Small intestine (tissue), 7 donors: ENCODE measurements around the gene SLC25A42. TPM values are rescaled to one million over a fixed set of nuclear protein-coding genes. Genes with fewer than 3 reads are reported as not detected.

Experiments used
- DNase-seq, 2 donors: peaks; one replicate each; pipeline versions ENCODE4 v3.0.0 to v3.0.0-alpha.2; 2013
- FAIRE-seq: peaks from 2 replicates; lab custom pipeline; 2012; peaks lifted over from hg19 to GRCh38; lab: Jason Lieb, UNC
- H3K27ac ChIP-seq, 3 donors: one replicate each; pipeline ENCODE4 v1.5.1; 2013; ENCODE audit warnings: low read length in 2 of 3, mild to moderate bottlenecking in 2 of 3, control low read depth in 1 of 3, inconsistent platforms in 1 of 3, low read depth in 1 of 3, moderate library complexity in 1 of 3
- H3K27me3 ChIP-seq, 3 donors: one replicate each; pipeline ENCODE4 v1.6.1; 2013; ENCODE audit warnings: low read length in 3 of 3, inconsistent platforms in 1 of 3; ENCODE audit not compliant: control insufficient read depth in 3 of 3, insufficient read depth in 3 of 3
- H3K36me3 ChIP-seq, 3 donors: one replicate each; pipeline ENCODE4 v1.6.1; 2013; ENCODE audit warnings: low read length in 3 of 3, inconsistent platforms in 1 of 3, low read depth in 1 of 3, mild to moderate bottlenecking in 1 of 3, moderate library complexity in 1 of 3; ENCODE audit not compliant: control insufficient read depth in 3 of 3, insufficient read depth in 2 of 3
- H3K4me1 ChIP-seq, 3 donors: one replicate each; pipeline ENCODE4 v1.6.1; 2013; ENCODE audit warnings: low read length in 2 of 3, inconsistent platforms in 1 of 3, low read depth in 1 of 3, mild to moderate bottlenecking in 1 of 3, moderate library complexity in 1 of 3; ENCODE audit not compliant: control insufficient read depth in 3 of 3, insufficient read depth in 2 of 3
- H3K4me3 ChIP-seq, 3 donors: one replicate each; pipeline ENCODE4 v1.5.1; 2013; ENCODE audit warnings: low read length in 3 of 3, control low read depth in 1 of 3, inconsistent platforms in 1 of 3, low read depth in 1 of 3, mild to moderate bottlenecking in 1 of 3, moderate library complexity in 1 of 3
- H3K9me3 ChIP-seq, 2 donors: one replicate each; pipeline ENCODE4 v1.6.1; 2013; ENCODE audit warnings: low read depth in 1 of 2, low read length in 1 of 2; ENCODE audit not compliant: control insufficient read depth in 2 of 2, insufficient read depth in 1 of 2
- WGBS, 3 donors: extraction: QIAGEN DNeasy Blood & Tissue Kit; methylation state at CpG; one replicate each; pipeline ENCODE4 v1.1.7; 2013; 5-methylcytosine and 5-hydroxymethylcytosine counted together
- polyA plus RNA-seq, 4 donors: library from polyadenylated mRNA; stranded (reverse) in 3 of 4; unstranded in 1 of 4; fragments of 200-250 nt in 3 of 4; fragments of 120-200 nt in 1 of 4; gene quantifications; one replicate each; pipeline versions ENCODE4 v1.2.1 to v1.2.3, GENCODE V29; 2013
- donor health status: healthy with polysubstance abuse.
- donor health status: control.
- donor health status: control.
- donor health status: Bipolar disorder and iron deficiency.
- donor health status: healthy.

SLC25A42 gene
- polyA plus RNA-seq, 4 donors: 5.6 to 19.6 (median 9.4) TPM

GRCh38 chr19:19028526-19028925 lies 35.3 kb upstream of the SLC25A42 start:
- Histone ChIP-seq H3K36me3 (peaks cover 12 to 66% (median 18%) of the 10 kb centered on the region in 3 donors), H3K9me3 (no peaks in the 10 kb centered on the region), H3K27me3 (no peaks in the 10 kb centered on the region), H3K4me3 (no peak overlapping the region), H3K4me1 (peaks cover 0 to 5% (median 0%) of the 10 kb centered on the region in 3 donors), H3K27ac (no peak overlapping the region)
- no peak for FAIRE-seq
- DNase-seq: no peak
- WGBS, 3 donors: 95 to 98% (median 96%) methylated on average over 9 of the region's 9 CpGs

- WGBS, 3 donors: 60 to 88% (median 82%) methylated on average over 5 of the region's 5 CpGs
- Histone ChIP-seq H3K27ac (no peak overlapping the region), H3K4me3 (peak overlapping the region in 1 of 3 donors; percentile 97), H3K27me3 (no peaks in the 10 kb centered on the region), H3K9me3 (no peaks in the 10 kb centered on the region), H3K4me1 (peaks cover 0 to 5% (median 0%) of the 10 kb centered on the region in 3 donors), H3K36me3 (peaks cover 6 to 38% (median 7%) of the 10 kb centered on the region in 3 donors)
- FAIRE-seq (no peak), DNase-seq (no peak)
These were observed 31.9 kb upstream of the SLC25A42 start for GRCh38 chr19:19031891-19032290.

GRCh38 chr19:19032420-19033175 lies 31.2 kb upstream of the SLC25A42 start:
- H3K36me3 ChIP-seq: peaks cover 6 to 43% (median 7%) of the 10 kb centered on the region in 3 donors
- 5 to 16% (median 9%) methylated on average over 31 of the region's 31 CpGs for WGBS, 3 donors
- DNase-seq (peak; percentile 22 to 84), FAIRE-seq (no peak)
- H3K27ac ChIP-seq: peak overlapping the region; percentile 57 to 98 (median 82)
- peak overlapping the region; percentile 94 to 97 (median 94) for H3K4me3 ChIP-seq
- H3K27me3 ChIP-seq: no peaks in the 10 kb centered on the region
- peaks cover 0 to 3% of the 10 kb centered on the region in 2 donors for H3K9me3 ChIP-seq
- peaks cover 0 to 5% (median 0%) of the 10 kb centered on the region in 3 donors for H3K4me1 ChIP-seq

- DNase-seq: no peak
- no peak for FAIRE-seq
These were observed 30.7 kb upstream of the SLC25A42 start for GRCh38 chr19:19033176-19033425.

GRCh38 chr19:19033426-19034203 lies 30.2 kb upstream of the SLC25A42 start, which contains the start of the genes ARMC6 and SUGP2:
Gene ARMC6, plus strand, starts transcription at chr19:19033603. Its CDS starts 607 bp downstream, at chr19:19034210.
Gene SUGP2, minus strand, starts transcription at chr19:19033517. Its CDS starts 2,446 bp downstream, at chr19:19031071.
- Histone ChIP-seq H3K4me3 (peak within 1 kb of the TSS; percentile 94 to 97 (median 94)), H3K4me1 (peaks cover 0 to 5% (median 0%) of the 10 kb centered on the region in 3 donors), H3K27ac (peak within 1 kb of the TSS; percentile 88 to 98 (median 91)), H3K27me3 (no peaks in the 10 kb centered on the region), H3K9me3 (peaks cover 0 to 9% of the 10 kb centered on the region in 2 donors), H3K36me3 (peaks cover under 1 to 39% (median under 1%) of the 10 kb centered on the region in 3 donors)
- peak; percentile 86 to 96 for DNase-seq
- 0 to 1% (median 0%) methylated on average over 64 to 94 of the region's 94 CpGs for WGBS, 3 donors
- FAIRE-seq: no peak

More at GRCh38 chr19:19033176-19033425, 30.7 kb upstream of the SLC25A42 start:
- Histone ChIP-seq H3K4me3 (peak overlapping the region; percentile 94 to 97 (median 94)), H3K27ac (peak overlapping the region; percentile 57 to 98 (median 82)), H3K4me1 (peaks cover 0 to 5% (median 0%) of the 10 kb centered on the region in 3 donors), H3K27me3 (no peaks in the 10 kb centered on the region), H3K9me3 (peaks cover 0 to 8% of the 10 kb centered on the region in 2 donors), H3K36me3 (peaks cover 5 to 42% (median 5%) of the 10 kb centered on the region in 3 donors)
- WGBS, 3 donors: 0 to 1% (median 0%) methylated on average over 11 to 32 of the region's 32 CpGs

- peak overlapping the region in 2 of 3 donors; percentile 91 to 98 for H3K27ac ChIP-seq
- peaks cover 0 to 9% of the 10 kb centered on the region in 2 donors for H3K9me3 ChIP-seq
- DNase-seq (peak; percentile 84 to 86), FAIRE-seq (no peak)
- H3K4me3 ChIP-seq: peak overlapping the region; percentile 72 to 94 (median 75)
- H3K27me3 ChIP-seq: no peaks in the 10 kb centered on the region
- 5 to 8% (median 8%) methylated on average over 10 of the region's 10 CpGs for WGBS, 3 donors
- H3K36me3 ChIP-seq: peaks cover 0 to 39% (median 0%) of the 10 kb centered on the region in 3 donors
- H3K4me1 ChIP-seq: peaks cover 0 to 5% (median 0%) of the 10 kb centered on the region in 3 donors
These were observed 29.6 kb upstream of the SLC25A42 start for GRCh38 chr19:19034204-19034624.

GRCh38 chr19:19039901-19040300 lies 23.9 kb upstream of the SLC25A42 start:
- Histone ChIP-seq H3K9me3 (peaks cover 0 to 9% of the 10 kb centered on the region in 2 donors), H3K27ac (no peak overlapping the region), H3K36me3 (peaks cover 0 to 43% (median 0%) of the 10 kb centered on the region in 3 donors), H3K4me1 (no peaks in the 10 kb centered on the region), H3K4me3 (no peak overlapping the region), H3K27me3 (no peaks in the 10 kb centered on the region)
- 58 to 70% (median 66%) methylated on average over 4 of the region's 4 CpGs for WGBS, 3 donors
- FAIRE-seq (no peak), DNase-seq (no peak)

- no peaks in the 10 kb centered on the region for H3K27me3 ChIP-seq
- FAIRE-seq (no peak), DNase-seq (no peak)
- WGBS, 3 donors: 58 to 61% (median 61%) methylated on average over 7 of the region's 7 CpGs
- peaks cover 0 to 46% (median 0%) of the 10 kb centered on the region in 3 donors for H3K36me3 ChIP-seq
- H3K9me3 ChIP-seq: peaks cover 0 to 9% of the 10 kb centered on the region in 2 donors
- H3K4me1 ChIP-seq: no peaks in the 10 kb centered on the region
- no peak overlapping the region for H3K4me3 ChIP-seq
- no peak overlapping the region for H3K27ac ChIP-seq
These were observed 23.4 kb upstream of the SLC25A42 start for GRCh38 chr19:19040417-19040816.
